Stimulated activated CD8-positive, alpha-beta memory T cell treated with anti-CD3 and anti-CD28 coated beads, Interleukin-2, amount 100 ng/mL, for 1 hour (primary cell): ENCODE measurements around the gene KCNMB2.

Source experiments
- DNase-seq, 2 donors: peaks; one replicate each; pipeline ENCODE4 v3.0.0-alpha.2; 2020; ENCODE audit warnings: low read depth in 2 of 2

Gene KCNMB2

DNA sequence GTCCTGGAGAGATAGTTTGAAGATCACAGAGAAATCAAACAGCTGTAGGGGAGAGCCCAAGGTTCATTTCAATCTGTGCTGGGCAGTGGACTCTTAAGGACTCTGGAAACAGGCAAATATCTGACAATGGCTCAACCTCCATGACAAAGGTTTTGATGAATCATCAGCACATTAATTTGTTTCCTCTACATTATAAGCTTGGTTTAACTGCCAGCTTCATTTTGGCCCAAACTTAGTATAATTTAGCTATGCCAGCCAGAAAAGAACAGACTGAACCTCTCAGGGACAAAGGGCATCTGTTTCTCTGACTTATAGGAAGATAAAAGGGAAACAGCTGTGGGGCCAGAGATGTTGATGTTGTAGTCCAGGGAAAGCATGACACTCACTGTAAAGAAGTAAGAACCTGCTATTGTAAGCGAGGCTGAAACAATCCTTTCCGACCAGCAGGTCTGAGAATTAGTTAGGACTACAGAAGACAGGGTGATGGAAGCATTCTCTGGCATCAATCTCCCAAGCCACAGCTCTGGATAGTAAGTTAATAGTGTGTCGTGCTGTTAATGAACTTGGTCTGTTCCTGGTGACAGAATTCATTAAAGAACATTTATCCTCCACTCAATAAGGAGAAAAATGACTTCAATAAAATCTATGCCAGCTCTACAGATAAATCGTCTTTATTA, 110.1 kb downstream of the KCNMB2 start:
- no peak for DNase-seq

GRCh38 chr3:178655488-178655887, 119.3 kb downstream of the KCNMB2 start:
- DNase-seq = no peak

GRCh38 chr3:178658694-178659325, 122.6 kb downstream of the KCNMB2 start:
- no peak for DNase-seq

DNA sequence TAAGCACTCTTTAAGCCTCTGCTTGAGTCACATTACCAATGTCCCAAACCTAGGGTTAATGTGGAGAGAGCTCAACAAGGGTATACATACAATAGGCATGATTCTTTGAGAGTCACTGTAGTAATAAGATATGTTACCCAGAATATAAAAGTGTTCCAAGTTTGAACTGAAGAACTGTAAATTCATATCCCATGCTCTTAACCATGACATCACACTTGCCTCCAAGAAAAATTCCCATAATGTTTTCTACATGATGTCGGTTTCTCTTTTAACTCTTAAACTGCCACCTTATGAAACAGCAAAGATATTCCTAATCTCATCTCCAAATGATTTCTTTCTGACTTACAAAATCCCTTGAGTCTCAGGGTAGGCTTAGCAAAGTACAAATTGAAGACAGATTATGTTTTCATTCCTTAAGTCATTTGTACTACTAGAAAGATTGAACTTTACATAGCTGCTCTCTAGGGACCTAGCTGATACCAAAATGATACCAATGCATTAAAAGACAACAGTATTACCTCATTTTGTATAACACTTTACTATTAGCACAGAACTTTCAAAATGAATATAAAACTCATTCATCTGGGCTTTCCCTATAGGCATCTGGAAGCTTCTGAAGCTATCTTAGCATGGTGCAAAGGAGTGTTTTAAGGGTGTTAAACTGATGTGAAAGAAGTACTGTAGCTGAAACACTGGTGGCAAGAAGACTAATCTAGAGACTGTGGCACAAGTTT, 127.1 kb downstream of the KCNMB2 start:
- no peak for DNase-seq

GRCh38 chr3:178665747-178666146, 129.5 kb downstream of the KCNMB2 start:
- DNase-seq = no peak

DNA sequence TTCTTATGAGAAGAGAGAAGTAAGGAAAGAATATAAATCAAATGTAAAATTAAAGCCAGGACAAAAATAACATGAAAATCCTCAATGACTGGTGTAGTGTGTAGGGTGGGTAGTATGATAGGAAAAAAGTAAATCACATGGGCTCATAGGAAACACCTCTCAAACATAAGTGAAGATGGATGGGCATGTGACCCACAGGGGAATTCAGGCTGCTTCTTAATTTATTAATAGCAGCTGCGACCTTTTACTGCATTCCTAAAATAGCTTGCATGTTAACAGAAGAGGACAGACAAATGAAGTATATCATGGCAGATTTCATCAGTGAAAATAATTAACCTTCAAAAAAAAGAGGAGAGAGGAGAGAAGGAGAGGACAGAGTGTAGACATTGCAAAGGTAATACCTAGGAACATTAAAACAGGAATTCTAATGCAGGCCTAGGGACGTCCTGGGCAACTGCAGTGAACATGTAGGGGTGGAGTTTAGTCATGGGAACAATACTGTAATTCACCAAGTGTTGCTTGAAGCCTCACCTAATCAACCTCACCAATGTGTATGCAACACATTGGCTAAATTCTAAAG, 132.9 kb downstream of the KCNMB2 start:
- DNase-seq = no peak

- DNase-seq = no peak
These were observed 133.5 kb downstream of the KCNMB2 start for GRCh38 chr3:178669758-178670157.

GRCh38 chr3:178671377-178671776, 135.1 kb downstream of the KCNMB2 start:
- no peak for DNase-seq

- DNase-seq = no peak
These were observed 135.6 kb downstream of the KCNMB2 start for GRCh38 chr3:178671791-178672190.

DNA sequence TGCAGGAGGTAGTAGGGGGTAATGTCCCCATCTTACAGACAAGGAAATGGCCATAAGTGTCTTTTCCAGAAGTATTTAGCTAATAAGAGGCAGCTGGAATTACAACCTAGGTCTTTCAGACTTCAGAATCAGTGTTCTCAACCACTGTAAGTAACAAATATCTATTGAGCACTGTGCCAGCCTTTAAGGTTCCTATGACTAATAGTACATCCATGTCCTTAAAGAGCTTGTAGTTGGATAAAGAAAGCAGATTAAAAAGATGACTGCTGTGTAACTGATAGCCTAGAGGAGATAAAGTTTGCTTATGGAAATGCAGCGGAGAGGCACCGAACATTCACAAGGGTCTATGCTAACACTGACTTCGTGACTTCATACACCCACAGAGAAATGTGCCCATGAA, 136.0 kb downstream of the KCNMB2 start:
- no peak for DNase-seq

DNA sequence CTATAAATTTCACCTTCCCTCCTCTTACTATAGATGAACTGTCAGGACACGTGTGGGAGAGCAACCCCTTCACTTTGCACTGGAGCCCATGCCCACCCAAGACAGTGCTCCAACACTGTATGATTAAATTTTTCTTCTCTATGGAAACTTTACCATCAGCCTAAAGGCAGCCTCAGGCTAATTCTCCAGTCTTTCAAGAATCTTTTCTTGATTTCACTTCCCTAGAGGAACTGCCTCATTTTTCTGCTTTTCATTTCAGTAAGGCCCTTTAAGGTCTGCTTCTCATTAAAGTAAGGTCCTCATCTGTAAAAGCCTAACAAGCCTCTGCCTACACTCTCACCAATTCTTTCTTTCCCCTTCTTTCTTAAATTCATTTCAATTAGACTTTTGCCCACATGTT, 137.3 kb downstream of the KCNMB2 start:
- no peak for DNase-seq

GRCh38 chr3:178676077-178676476, 139.8 kb downstream of the KCNMB2 start:
- DNase-seq = no peak

- DNase-seq = no peak
These were observed 140.9 kb downstream of the KCNMB2 start for GRCh38 chr3:178676942-178677790.

GRCh38 chr3:178677961-178678360, 141.7 kb downstream of the KCNMB2 start:
- no peak for DNase-seq

DNA sequence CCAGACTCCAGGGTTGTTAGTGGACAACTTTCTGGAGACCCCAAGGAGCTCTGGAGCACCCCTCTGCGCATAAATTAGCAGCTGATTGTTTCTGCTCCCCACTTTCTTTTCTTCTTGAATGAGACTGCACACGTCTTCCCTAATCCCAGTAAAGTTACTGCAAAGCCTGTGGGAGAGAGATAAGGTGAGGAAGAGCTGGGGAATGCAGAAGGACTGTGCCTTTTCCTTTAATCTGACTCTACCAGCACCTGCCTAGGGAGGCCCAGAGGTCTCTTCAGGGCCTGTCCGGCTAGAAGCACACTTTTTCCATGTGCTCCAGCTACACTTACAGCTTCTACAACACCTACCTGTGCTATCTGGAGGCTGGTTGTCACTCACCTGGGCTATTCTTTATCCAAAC, 143.8 kb downstream of the KCNMB2 start:
- DNase-seq = no peak

DNA sequence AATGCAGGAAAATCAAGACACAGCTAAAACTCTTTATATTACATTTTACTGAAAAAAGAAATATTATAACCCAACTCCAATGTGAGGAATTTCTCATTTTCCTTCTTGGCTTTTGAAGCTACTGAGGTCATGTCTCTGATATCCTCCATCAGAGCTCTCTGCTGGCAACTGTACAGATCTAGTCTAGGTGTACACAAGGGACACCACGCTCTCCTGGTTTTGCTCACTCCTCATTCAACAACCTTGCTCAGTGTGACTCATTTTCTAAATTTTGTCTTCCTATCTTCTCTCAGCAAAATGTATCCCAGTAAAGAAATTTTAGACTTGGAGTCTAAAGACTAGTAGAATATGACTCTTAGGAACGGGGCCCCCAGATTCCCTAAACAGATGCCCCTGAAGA, 144.3 kb downstream of the KCNMB2 start:
- no peak for DNase-seq

GRCh38 chr3:178684881-178685590, 148.8 kb downstream of the KCNMB2 start:
- no peak for DNase-seq

GRCh38 chr3:178685591-178685906, 149.3 kb downstream of the KCNMB2 start:
- DNase-seq = no peak

DNA sequence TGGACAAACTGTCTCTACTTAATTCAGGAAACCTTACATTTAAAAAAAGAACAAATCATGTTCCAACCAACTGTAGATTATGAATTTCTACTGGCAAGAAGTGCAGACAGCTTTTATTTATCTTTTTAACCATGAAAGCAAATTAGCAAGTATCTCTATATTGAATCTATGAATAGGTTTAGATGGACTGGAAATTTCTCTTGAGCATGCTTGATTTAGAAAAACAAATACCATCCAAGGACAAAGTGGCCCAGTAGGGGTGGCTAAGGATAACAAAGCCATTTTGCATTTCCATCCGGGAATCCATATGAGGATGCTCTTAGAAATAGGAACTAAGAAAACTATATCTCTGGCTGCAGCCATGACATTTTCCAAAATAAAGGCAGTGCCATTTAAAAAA, 150.6 kb downstream of the KCNMB2 start:
- no peak for DNase-seq

- DNase-seq = no peak
These were observed 154.3 kb downstream of the KCNMB2 start for GRCh38 chr3:178690571-178690970.

- DNase-seq = no peak
These were observed 163.1 kb downstream of the KCNMB2 start for GRCh38 chr3:178699364-178699763.
